ENCODE measurements around the gene RPA3.

The RPA3 gene

DNA sequence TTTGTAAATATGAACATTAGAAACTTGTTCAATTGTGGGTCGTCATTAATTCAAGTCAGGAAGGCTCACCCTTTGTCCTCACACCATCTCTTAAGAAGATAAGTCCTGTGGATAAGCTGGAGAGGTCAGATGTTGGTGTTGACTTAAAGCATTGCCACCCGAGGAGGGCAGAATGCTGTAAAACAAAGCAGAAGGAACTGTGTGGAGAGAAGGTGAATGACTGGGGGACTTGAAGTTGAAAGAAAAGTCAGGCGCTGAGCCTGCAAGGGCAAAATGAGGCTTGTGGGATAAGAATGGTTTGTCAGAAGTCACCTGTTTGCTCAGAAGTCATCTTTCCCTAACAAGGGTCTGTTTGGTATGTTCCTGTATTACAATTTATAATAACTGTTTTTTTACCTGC lies 9.1 kb downstream of the RPA3 start:
- H3K36me3 ChIP-seq (ENCODE audit: control insufficient read depth, low read length), result no peaks in the 10 kb centered on the region
- H3K79me2 ChIP-seq (ENCODE audit: control insufficient read depth, low read length), result no peaks in the 10 kb centered on the region
- H3K4me2 ChIP-seq (ENCODE audit: low read length), result no peak overlapping the region
- H3K27me3 ChIP-seq (ENCODE audit: control insufficient read depth, low read length), result no peaks in the 10 kb centered on the region
- H4K20me1 ChIP-seq (ENCODE audit: control insufficient read depth, insufficient read depth, low read depth, low read length), result no peaks in the 10 kb centered on the region
- TF ChIP-seq, protein P1, sequence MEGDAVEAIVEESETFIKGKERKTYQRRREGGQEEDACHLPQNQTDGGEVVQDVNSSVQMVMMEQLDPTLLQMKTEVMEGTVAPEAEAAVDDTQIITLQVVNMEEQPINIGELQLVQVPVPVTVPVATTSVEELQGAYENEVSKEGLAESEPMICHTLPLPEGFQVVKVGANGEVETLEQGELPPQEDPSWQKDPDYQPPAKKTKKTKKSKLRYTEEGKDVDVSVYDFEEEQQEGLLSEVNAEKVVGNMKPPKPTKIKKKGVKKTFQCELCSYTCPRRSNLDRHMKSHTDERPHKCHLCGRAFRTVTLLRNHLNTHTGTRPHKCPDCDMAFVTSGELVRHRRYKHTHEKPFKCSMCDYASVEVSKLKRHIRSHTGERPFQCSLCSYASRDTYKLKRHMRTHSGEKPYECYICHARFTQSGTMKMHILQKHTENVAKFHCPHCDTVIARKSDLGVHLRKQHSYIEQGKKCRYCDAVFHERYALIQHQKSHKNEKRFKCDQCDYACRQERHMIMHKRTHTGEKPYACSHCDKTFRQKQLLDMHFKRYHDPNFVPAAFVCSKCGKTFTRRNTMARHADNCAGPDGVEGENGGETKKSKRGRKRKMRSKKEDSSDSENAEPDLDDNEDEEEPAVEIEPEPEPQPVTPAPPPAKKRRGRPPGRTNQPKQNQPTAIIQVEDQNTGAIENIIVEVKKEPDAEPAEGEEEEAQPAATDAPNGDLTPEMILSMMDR (IDR thresholded peaks at IDR 0.05; ENCODE audit: low read depth, low read length, poor library complexity, severe bottlenecking), result no peak
- TF ChIP-seq EZH2phosphoT487 (IDR thresholded peaks at IDR 0.05; ENCODE audit: borderline replicate concordance, low read length), result no peak
- H3K4me3 ChIP-seq (ENCODE audit: low read length), result no peak overlapping the region
- H3K9me2 ChIP-seq (replicated peaks; ENCODE audit: control insufficient read depth, low read length), result no peaks in the 10 kb centered on the region
- no peaks in the 10 kb centered on the region for H3K9me3 ChIP-seq (ENCODE audit: control insufficient read depth, insufficient read depth, low read length)
- no peaks in the 10 kb centered on the region for H3F3A ChIP-seq (ENCODE audit: control insufficient read depth, insufficient read depth)
- no peak overlapping the region for H3K27ac ChIP-seq (ENCODE audit: low read depth, low read length)
- peaks cover 5% of the 10 kb centered on the region; the same call in 1 of the 2 replicates for H3K4me1 ChIP-seq (ENCODE audit: control insufficient read depth, low read length)

DNA sequence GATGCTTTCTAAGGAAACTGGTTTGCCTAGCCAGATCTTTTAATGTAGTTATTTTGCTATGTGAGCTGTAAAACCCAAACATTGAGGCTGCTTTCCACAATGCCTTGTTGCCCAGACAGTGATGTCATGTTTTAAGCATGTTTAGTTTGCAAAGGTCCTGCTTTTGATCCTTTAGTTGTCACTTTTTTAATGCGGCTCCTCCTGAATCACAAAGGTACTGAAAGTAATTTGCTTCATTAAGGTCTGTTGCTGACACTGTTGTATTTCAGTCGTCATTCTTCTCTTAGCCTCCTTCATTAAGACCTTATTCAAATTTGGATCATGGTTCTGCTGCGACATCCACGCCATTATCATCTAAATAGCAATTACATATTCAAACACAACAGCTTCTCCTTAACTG lies 10.6 kb downstream of the RPA3 start:
- TF ChIP-seq, protein P1 (IDR thresholded peaks at IDR 0.05; ENCODE audit: low read depth, low read length, poor library complexity, severe bottlenecking), result no peak
- no peak for TF ChIP-seq EZH2phosphoT487 (IDR thresholded peaks at IDR 0.05; ENCODE audit: borderline replicate concordance, low read length)
- Histone ChIP-seq H3K4me2 (ENCODE audit: low read length) (no peak overlapping the region), H3K9me2 (replicated peaks; ENCODE audit: control insufficient read depth, low read length) (no peaks in the 10 kb centered on the region), H3K9me3 (ENCODE audit: control insufficient read depth, insufficient read depth, low read length) (no peaks in the 10 kb centered on the region), H3K27me3 (ENCODE audit: control insufficient read depth, low read length) (no peaks in the 10 kb centered on the region), H4K20me1 (ENCODE audit: control insufficient read depth, insufficient read depth, low read depth, low read length) (no peaks in the 10 kb centered on the region), H3K36me3 (ENCODE audit: control insufficient read depth, low read length) (no peaks in the 10 kb centered on the region), H3K79me2 (ENCODE audit: control insufficient read depth, low read length) (no peaks in the 10 kb centered on the region), H3K27ac (ENCODE audit: low read depth, low read length) (no peak overlapping the region), H3K4me3 (ENCODE audit: low read length) (no peak overlapping the region), H3F3A (ENCODE audit: control insufficient read depth, insufficient read depth) (no peaks in the 10 kb centered on the region), H3K4me1 (ENCODE audit: control insufficient read depth, low read length) (peaks cover 5% of the 10 kb centered on the region; the same call in 1 of the 2 replicates)

DNA sequence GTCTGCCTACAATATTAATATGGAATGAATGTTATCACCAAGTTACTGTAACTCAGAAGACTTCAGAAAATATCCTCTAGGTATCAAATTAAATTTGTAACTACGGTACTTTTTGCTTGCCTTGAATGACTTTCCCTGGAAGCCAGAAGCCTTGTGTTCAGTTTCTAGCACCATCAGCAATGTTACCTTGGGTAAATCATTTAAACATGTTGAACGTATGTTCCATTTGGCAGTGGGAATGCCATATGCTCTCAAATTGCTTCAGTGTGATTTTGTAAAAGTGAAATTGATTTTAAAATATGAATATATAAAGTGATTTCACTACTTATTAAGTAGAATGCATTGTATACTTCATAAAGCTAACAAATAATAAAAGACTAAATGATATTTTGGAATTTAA lies 11.2 kb downstream of the RPA3 start:
- no peaks in the 10 kb centered on the region for H3K9me3 ChIP-seq (ENCODE audit: control insufficient read depth, insufficient read depth, low read length)
- no peaks in the 10 kb centered on the region for H3K79me2 ChIP-seq (ENCODE audit: control insufficient read depth, low read length)
- H3K36me3 ChIP-seq (ENCODE audit: control insufficient read depth, low read length), result no peaks in the 10 kb centered on the region
- no peaks in the 10 kb centered on the region for H3F3A ChIP-seq (ENCODE audit: control insufficient read depth, insufficient read depth)
- H3K27ac ChIP-seq (ENCODE audit: low read depth, low read length), result no peak overlapping the region
- no peak for TF ChIP-seq EZH2phosphoT487 (IDR thresholded peaks at IDR 0.05; ENCODE audit: borderline replicate concordance, low read length)
- TF ChIP-seq, protein P1 (IDR thresholded peaks at IDR 0.05; ENCODE audit: low read depth, low read length, poor library complexity, severe bottlenecking), result no peak
- H3K4me3 ChIP-seq (ENCODE audit: low read length), result no peak overlapping the region
- no peak overlapping the region for H3K4me2 ChIP-seq (ENCODE audit: low read length)
- H3K4me1 ChIP-seq (ENCODE audit: control insufficient read depth, low read length), result peaks cover 5% of the 10 kb centered on the region; the same call in 1 of the 2 replicates
- H4K20me1 ChIP-seq (ENCODE audit: control insufficient read depth, insufficient read depth, low read depth, low read length), result no peaks in the 10 kb centered on the region
- no peaks in the 10 kb centered on the region for H3K27me3 ChIP-seq (ENCODE audit: control insufficient read depth, low read length)
- no peaks in the 10 kb centered on the region for H3K9me2 ChIP-seq (replicated peaks; ENCODE audit: control insufficient read depth, low read length)

Measured in DOHH2 (cell line).